GM21360 (cell line): ENCODE data around the gene NOL3.

ENCODE experiments used
- ATAC-seq: cut with Tn5 transposase; IDR thresholded peaks from one replicate; pipeline ENCODE4 v1.9.1; 2021; ENCODE audit warnings: mild to moderate bottlenecking, moderate library complexity; ENCODE audit not compliant: unreplicated experiment

The NOL3 gene

DNA sequence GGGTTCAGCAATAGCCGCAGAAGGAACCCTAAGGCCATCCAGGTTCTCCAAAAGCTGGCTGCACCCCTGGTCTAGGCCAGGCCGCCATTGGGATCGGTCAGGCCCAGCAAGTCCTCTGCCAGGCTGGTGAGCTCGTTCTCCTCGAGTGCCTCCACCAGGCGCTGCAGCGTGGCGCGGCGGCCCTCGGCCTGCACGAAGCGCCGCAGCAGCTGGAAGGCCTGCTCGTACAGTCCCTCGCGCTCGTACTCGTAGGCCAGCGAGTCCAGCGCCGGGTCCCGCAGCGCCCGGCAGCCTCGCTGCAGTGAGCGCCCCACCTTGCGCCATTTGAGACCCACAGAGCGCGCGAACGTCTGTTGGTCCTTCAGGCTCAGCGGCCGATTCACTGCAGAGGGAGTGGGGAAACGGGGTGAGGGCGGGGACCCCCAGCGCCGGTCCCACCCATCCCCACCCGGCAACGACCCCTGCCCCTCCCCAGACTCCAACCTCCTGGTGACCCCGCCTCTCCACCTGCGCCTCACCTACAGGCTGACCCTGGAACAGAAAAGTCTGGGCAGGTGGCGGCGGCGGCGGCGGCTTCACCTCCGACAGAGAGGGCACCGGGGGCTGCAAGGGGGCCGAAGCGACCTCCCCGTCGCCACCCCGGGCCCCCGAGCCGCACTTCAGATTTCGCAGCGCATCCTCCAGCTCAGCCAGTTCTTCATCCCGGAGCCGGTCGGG, 15.6 kb upstream of the NOL3 start:
- ATAC-seq: no peak

DNA sequence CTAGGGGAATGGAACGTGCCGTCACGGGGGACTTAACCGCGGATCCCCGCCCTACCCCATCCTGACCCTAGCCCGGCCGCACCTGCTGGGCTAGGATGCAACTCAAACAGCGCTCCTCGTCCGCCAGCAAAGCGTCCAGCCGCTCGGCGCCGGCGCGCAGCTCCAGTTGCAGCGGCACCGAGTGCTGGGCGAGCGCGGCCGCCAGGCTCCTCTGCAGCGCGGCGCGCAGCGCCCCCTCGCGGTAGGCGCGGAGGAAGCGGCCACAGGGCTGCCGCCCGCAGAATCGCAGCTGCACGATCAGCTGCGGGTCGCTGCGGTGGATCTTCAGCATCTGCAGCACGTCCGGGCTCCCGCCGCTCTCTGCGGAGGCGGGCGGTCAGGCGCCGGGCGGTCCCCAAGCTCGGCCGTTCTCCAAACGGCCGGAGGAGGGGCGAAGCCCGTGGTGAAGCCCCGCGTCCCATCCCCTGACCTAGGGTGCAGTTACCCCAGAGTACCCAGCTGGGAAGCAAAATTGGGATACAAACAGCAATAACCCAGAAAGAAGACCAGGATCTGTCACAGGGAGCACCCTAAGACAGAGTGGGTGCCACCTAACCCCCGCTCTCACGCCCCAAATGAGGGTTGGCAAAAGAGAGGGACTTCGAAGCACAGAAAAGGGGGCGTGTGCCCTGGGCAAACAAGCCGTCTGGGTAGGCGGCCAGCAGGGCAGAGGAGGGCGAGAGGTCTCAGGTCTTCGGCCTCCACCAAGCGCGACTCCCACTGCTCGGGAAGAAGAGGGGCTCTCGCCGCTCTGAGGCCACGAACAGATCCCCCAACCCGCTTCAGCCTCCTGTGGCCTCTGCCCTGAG, 14.8 kb upstream of the NOL3 start:
- ATAC-seq: no peak

DNA sequence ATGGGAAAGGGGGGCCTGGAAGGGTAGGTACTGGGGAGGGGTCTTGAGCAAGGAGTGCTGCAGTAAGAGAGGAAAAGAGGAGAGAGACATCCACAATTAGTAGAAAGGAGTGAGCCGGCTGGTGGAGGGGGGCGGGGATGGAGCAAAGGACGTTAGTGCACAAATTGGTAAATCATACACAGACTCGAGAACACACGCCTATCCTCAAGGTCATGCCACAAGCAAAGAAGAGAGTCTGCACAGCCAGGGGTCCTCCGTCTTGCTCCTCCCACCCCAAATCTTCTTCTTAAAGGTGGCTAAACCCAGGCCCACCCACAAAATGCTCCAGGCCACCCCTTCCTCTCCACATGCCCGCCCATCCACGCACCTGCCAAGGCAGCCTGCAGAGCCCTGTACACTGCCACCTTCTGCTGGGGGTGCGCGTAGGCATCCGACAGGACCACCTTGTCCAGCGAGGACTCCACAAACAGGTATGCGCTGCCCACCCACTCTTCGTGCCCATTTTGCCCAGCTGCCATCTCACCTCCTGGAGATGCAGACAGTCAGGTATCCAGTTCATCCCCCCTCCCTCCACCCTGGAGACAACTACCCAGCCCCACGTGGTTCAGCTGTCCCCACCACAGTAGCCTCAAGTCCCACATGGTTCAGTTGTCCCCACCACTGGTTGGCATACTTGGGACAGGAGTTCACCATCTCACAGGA, 14.0 kb upstream of the NOL3 start:
- no peak for ATAC-seq

DNA sequence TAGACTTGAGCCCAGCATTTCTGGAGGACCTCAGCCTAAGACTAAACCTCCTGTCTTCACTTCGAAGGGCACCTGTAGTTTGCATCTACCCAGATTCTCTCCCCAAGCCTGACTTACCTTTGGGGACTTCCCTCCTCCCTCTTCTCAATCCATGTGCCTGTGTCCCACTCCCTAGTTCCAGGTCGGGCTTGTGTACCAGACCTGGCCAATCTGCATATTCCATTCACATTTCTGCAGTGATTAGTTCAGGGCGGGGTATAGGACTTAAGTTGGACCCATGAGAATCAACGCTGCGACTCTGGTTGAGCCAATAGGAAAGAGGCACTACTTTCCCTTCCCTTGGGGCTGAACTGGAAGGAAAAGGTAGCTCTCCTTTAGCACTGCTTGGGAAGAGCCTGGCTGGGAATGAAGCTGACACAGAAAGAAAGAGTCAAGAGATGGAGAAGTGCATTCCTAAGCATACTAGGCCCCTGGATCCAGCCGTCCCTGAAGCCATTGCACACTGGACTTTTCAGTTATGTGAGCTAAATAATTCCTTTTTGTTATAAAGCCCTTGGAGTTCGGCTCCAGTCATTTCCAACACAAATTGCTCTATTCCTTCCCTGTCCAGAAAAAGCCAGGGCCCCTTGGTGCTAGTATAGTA, 13.1 kb upstream of the NOL3 start:
- no peak for ATAC-seq

DNA sequence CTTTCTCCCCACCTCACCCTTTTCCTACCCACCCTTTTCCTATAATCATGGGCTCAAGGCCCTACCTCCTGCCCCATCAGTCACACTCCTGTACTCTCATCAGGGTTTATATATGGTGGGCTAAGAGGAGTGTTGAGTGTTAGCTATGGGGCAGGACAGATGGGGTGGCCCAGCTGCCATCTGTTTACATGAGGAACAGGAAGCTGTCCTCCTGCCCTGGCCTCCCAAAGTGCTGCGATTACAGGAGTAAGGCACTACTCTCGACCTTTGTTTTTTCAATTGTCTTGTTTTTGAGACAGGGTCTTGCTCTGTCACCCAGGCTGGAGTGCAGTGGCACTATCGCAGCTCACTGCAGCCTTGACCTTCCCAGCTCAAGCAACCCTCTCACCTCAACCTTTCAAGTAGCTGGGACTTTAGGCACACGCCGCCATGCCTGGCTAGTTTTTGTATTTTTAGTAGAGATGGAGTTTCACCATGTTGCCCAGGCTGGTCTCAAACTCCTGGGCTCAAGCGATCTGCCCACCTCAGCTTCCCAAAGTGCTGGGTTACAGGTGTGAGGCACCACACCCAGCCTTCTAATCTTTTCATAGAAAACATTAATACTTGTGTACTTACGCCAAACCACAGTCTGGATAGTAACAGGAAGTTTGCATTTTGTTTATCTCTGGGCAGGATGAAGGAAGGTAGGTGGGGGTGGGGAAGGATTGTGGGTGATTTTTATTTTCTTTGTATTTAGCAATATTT, 12.3 kb upstream of the NOL3 start:
- ATAC-seq: no peak

DNA sequence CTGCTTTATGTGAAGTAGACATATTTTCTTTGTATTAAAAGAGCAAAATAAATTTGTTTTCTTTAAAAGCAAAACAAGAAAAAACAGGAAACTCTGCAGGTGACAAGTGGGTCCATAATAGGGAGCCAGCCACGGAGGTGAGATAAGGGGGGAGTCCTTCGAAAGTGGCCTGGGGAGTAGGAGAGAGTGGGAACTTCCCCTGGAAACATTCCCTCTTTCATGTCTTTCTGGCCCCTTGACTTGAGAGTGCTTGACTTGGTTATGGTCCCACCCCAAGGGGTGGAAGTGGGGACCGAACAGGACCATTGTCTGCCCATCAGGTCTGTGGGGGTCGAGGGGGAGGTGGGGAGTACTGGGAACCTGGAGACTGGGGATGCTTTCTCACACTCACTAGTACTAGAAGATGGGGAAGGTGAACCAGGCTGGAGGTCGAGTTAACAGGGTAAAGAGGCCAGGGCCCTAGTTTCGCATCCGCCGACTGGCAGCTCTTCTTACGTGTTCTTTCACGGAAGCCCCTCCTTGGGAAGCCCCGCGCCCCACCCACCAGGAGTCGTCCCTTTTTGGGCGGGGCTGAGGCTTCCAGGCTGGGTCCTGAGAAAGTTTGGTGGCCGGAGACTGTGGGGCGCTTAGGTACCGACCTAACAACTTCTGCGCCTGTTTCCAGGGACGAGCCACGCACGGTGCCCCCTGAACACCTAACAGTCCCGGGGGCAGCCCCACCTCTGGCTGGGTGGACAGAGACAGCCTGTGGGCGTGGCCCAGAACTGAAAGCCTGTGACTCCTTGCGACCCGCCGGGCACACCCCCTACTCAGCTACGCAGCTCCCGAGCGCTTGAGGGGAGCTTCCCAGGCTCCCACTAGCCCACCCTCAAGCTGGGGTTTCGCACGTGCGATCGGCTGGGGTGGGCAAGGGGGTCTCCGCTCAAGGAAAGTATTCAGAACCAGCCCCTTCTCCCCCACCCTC, 11.4 kb upstream of the NOL3 start:
- peak; percentile 31 for ATAC-seq

DNA sequence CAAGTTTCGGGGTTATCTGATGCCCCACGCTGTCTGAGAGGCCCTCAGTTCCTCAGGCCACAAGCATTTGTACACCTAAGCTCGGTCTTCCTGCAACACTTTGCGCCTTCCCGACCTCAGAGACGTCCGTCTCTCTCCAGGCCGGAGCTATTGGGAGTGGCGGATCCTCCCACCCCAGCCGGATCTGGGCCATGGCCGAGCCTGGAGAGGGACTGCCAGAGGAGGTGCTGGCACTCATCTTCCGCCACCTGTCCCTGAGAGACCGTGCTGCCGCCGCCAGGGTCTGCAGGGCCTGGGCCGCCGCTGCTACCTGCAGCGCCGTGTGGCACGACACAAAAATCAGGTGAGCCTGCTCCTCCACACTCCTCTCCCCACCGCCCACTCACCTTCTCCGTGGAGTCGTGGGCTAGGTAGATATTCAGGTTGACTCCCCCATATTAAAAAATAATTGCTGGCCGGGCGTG, 8.7 kb upstream of the NOL3 start:
- no peak for ATAC-seq

DNA sequence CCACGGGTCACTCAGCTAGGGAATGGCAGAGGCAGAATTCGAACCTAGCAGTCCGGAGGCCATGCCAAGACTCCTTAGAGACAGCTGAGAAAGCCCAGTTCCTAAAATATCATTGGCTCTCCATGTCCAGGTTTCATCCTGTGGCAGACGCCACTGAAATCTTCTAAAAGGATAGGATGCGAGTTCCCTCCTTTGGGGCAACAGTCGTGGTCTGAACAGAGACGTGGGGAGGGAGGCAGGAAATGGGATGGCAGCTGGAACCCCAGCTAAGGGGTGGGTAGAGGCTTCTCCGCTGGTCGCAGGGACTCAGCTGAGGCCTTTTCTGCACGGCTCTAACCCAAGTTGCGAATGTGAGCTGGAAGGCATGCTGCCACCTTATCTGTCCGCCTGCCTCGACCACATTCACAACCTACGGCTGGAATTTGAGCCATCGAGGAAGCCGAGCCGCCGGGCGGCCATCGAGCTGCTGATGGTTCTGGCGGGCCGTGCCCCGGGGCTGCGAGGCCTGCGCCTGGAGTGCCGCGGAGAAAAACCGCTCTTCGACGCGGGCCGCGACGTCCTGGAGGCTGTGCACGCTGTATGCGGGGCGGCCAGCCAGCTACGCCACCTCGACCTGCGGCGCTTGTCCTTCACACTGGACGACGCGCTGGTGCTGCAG, 7.7 kb upstream of the NOL3 start:
- ATAC-seq: no peak

DNA sequence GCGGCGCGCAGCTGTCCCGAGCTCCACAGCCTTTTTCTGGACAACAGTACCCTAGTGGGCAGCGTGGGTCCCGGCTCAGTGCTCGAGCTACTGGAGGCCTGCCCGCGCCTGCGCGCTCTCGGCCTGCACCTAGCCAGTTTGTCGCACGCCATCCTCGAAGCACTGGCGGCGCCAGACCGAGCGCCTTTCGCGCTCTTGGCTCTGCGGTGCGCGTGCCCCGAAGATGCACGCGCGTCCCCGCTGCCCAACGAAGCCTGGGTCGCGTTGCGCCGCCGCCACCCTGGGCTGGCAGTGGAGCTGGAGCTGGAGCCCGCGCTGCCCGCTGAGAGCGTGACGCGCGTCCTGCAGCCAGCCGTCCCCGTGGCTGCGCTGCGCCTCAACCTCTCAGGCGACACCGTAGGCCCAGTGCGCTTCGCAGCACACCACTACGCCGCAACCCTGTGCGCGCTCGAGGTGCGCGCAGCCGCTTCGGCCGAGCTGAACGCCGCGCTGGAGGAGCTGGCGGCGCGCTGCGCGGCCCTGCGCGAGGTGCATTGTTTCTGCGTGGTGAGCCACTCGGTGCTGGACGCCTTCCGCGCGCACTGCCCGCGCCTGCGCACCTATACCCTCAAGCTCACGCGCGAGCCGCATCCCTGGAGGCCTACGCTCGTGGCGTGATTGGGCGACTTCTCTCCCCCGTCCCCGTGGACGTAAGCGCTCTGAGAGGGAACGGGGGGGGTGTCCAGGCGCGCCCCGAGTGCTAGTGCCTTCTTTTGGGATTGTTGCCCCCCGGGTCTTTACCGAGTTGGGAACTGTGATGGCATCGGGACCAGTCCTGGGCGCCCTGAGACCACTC, 7.0 kb upstream of the NOL3 start:
- ATAC-seq: no peak

DNA sequence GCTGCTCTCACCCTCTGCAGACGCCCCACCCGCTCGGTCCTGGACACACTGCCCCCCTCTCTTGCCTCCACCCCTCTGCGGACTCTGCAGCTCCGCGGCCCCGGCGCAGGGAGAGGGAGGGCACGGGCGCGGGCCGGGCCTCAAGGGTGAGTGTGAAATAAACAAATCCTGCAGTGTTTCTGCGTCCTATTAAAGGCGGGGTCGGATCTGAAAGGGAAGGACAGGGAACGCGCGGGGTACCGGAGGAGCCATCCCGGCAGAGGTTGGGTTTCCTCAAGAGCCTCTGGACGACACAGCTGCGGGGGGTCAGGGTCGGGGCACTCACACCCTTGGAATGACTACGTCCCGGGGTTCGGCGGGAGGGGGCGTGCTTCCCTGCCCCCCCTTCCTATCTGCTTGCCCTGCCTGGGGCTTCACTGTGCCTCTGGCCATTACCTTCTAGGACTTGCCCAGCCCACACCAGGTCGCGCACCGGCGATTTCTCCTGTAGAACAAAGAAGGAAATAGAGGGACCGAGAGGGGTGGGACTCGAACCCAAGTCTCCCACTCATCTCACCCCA, 6.3 kb upstream of the NOL3 start:
- ATAC-seq: no peak

DNA sequence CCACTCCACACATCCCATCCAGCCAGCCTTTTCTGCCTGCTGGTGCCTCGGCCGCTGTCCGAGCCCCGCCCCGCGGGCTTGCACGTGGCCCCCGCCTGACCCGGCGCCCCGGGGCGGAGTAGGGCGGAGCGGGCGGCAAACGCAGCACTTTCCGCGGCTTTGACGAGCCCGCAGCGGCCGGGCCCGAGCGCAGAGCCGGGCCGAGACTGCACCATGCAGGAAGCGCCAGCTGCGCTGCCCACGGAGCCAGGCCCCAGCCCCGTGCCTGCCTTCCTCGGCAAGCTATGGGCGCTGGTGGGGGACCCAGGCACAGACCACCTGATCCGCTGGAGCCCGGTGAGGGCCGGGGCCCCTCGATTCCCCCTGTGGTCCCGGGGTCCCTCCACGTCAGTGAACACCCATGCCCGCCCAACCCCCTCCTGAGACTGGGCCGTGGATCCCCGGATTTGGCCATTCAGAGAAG, 5.7 kb upstream of the NOL3 start, which contains the start of gene HSF4:
HSF4 (plus strand) TSS at position 147 of the 463 bp plus-strand sequence; CDS start at position 214, 67 bp downstream.
- ATAC-seq: no peak

DNA sequence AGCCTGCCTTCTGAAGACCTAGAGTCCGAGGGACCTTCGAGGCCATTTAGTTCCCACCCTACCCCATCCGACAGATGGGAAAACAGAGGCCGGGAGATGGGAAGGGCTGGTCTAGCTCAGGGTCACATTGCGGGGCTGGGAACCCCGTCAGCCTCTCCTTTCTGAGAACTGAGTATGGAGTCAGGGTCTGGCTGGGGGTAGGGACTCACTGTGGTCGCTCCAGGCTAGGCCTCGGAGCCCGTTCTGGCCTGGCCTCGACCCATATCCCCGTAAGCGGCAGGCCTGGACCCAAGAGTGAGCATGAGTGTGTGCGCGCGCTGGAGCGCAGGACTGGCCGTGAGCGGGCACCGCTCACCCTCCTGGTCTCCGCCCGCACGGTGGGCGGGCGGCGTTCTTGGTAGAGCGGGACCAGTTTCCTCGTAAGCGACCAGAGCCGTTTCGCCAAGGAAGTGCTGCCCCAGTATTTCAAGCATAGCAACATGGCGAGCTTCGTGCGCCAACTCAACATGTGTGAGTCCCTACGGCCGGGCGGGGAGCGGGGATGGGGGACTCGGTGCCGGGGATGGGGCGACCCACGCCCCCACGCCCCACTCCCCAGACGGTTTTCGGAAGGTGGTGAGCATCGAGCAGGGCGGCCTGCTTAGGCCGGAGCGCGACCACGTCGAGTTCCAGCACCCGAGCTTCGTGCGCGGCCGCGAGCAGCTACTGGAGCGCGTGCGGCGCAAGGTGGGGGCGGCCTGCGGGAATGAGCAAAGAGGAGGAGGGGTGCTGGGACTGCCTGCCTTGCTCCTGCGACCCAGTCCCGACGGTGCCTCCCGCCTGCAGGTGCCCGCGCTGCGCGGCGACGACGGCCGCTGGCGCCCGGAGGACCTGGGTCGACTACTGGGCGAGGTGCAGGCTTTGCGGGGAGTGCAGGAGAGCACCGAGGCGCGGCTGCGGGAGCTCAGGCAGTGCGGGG, 4.9 kb upstream of the NOL3 start:
- no peak for ATAC-seq

DNA sequence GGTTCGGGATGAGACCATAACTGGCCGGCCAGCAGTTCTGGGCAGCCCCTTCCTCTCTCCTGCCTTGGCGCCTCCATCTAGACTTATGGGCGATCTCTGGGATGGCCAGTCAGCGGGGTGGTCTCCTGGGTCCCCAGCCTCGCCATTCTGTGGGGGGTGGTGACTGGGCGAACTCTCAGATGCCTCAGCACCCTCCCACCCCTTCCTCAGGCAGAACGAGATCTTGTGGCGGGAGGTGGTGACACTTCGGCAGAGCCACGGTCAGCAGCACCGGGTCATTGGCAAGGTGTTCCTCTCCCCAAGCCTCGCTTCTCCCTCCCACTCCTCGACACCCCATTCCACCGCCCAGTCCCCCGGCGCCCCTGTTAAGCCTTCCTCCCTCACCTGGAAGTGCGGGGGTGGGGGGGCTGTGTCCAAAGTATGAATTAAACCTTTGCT, 4.2 kb upstream of the NOL3 start:
- ATAC-seq: no peak

DNA sequence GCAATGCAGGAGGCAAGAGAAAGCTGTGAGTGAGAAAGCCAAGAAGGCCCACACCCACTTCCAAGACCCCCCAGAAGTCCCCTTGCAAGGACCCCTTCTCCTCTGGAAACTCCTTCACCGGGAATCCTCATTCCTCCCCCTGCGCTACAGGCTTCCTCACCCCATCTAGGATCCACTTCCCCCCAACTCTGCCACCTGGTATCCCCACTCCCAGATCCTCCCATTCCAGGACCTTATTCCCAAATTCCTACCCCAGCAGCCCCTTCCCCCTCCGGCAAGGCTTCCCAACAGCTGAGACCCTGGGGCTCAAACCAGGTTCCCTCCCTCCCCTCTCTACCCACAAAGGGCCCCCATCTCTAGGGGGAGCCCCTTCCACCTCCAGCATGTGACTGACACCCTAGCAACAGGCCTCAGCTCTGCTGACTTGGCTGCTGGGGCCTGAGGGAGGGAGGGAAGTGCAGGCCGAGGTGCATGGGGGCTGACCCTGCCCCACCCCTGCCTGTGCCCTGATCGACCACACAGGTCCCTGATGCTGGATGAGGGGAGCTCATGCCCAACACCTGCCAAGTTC, 3.7 kb upstream of the NOL3 start:
- ATAC-seq: no peak

DNA sequence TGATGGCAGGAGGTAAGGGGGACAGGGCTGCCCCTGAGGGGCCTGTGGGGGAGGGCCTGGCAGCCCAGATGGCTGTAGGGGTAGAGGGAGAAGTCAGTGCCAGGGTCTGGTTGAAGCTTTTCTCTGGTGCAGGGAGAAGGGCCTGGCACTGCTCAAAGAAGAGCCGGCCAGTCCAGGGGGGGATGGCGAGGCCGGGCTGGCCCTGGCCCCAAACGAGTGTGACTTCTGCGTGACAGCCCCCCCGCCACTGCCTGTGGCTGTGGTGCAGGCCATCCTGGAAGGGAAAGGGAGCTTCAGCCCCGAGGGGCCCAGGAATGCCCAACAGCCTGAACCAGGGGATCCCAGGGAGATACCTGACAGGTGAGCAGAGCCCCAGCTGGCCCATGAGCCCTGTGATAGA, 2.8 kb upstream of the NOL3 start:
- no peak for ATAC-seq

DNA sequence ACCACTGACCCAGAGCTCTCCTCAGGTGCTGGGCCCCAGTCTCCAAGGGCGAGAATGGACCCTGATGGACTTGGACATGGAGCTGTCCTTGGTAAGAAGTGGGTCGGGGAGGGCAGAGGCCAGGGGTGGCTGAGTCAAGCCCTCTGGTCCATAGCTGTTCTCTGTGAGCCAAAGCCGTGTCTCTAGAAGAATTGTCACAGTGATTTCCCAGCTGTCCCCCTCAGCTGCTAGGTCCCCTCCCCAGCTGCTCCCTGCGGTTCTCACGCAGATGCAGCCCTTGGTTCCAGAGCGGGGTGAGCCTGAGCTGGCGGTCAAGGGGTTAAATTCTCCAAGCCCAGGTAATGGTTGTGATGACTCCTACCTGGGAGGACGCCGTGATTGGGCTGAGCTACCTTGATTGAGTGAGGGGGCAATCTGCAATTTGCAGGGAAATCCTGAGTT, 1.3 kb upstream of the NOL3 start:
- ATAC-seq: no peak
